GM18519 (cell line): Measurements from ENCODE around the gene ADK.
"Not testable (repeated sequence)": the region's sequence is repeated elsewhere in the genome, so short reads cannot be mapped to it uniquely, and the experiment has no call there.

Experiments used
- ATAC-seq: cut with Tn5 transposase; IDR thresholded peaks from one replicate; pipeline ENCODE4 v1.9.1; 2021; ENCODE audit warnings: mild to moderate bottlenecking, moderate library complexity; ENCODE audit not compliant: unreplicated experiment, low FRiP score

The ADK gene

GRCh38 chr10:74178042-74178791 lies 27.2 kb downstream of the ADK start:
- ATAC-seq = no peak

DNA sequence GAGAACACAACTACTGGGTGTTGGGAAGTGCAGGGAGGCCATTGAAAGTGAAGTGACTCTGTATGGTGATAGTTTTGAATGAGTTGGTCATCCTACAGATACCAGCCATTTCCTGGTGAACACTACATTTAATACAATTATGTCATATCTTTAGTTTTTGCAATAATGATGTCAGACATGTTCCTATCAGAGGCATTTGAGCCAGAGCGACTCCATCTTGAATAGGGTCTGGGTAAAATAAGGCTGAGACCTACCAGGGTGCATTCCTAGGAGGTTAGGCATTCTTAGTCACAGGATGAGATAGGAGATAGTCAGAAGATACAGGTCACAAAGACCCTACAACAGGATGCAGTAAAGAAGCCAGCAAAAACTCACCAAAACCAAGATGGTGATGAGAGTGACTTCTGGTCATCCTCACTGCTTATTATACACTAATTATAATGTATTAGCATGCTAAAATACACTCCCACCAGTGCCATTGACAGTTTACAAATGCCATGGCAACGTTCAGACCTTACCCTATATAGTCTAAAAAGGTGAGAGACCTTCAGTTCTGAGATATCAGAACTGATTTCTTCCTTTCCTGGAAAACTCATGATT lies 28.2 kb downstream of the ADK start:
- ATAC-seq = no peak

GRCh38 chr10:74186678-74187077 lies 35.7 kb downstream of the ADK start:
- ATAC-seq = no peak

DNA sequence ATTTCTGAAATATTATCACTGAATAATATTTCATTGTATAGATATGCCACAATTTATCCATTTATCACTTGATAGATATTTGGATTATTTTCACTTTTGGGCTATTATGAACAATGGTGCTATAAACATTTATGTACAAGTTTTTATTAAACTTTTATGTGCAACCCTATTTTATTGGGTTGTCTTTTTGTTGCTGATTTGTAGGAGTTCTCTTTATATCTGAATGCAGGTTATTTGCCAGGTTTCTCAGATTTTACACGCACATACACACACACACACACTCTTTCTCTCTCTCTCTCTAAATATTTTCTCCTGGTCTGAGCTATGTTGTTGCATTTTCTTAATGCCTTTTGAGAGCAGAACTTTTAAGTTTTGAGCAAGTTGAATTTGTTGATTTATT lies 36.2 kb downstream of the ADK start:
- no peak for ATAC-seq

GRCh38 chr10:74188617-74189016 lies 37.6 kb downstream of the ADK start:
- not testable (repeated sequence) for ATAC-seq

- peak; percentile 80 for ATAC-seq
Measured at GRCh38 chr10:74189999-74190421, 39.0 kb downstream of the ADK start.

GRCh38 chr10:74190494-74190893 lies 39.5 kb downstream of the ADK start:
- ATAC-seq = no peak

DNA sequence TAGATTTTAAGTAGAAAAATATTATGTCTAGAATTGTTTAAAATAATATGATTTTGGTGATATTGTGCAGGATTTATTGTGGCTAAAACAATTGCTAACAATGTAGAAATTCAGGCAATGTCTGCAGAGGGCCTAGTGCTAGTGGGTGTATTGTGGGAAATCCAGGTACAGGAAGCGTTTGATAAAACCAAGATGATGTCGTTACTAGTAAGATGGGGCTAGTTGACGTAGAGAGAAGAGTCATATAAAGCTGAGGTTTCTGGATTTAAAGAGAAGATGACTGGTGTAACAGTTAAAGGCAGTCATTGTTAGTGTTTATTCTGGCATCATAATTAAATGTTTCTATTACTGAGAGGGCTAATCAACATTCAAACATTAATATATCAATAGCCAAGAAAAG lies 43.5 kb downstream of the ADK start:
- no peak for ATAC-seq

- no peak for ATAC-seq
Measured at GRCh38 chr10:74194999-74195398, 44.0 kb downstream of the ADK start.

GRCh38 chr10:74199315-74199714 lies 48.3 kb downstream of the ADK start:
- no peak for ATAC-seq

GRCh38 chr10:74202356-74202755 lies 51.3 kb downstream of the ADK start:
- no peak for ATAC-seq

GRCh38 chr10:74206746-74207145 lies 55.7 kb downstream of the ADK start:
- ATAC-seq = no peak

DNA sequence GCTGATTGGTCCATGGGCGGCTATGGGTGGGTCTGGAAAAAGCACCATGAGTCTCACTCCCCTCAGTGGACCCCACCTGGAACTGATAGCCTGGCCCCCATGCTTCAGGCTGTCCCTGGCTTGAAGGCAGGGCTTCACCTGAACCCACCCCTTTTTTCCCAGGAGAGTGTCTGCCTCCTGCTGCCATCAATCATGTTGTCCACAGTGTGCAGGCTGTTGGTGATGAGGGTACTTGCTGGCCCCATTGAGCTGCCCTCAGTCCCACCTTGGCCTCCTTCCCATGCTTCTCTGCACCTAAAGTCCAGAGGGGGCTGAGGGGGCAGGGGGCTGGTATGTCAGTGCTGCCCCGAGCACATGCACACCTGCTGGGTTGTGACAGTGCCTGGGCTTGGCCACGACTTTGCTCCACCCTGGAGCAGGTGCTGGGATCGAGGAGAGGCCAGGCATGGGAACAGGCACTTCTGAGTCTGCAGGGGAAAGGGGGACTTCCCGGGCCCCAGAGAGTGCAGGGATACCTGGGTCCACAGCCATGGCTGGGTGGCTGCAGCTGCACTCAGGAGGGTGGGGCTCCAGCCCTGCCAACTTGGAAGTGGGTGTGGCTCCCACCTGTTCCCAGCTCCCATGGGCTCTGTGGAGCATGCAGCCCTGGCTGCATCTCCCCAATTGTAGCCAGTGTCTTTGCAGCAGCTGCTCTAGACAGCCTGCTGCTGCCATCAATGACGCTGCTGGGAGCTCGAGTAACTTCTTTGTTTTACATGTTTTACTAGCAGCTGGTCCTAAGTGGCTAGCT lies 56.9 kb downstream of the ADK start:
- no peak for ATAC-seq

GRCh38 chr10:74208997-74209396 lies 58.0 kb downstream of the ADK start:
- ATAC-seq = no peak

DNA sequence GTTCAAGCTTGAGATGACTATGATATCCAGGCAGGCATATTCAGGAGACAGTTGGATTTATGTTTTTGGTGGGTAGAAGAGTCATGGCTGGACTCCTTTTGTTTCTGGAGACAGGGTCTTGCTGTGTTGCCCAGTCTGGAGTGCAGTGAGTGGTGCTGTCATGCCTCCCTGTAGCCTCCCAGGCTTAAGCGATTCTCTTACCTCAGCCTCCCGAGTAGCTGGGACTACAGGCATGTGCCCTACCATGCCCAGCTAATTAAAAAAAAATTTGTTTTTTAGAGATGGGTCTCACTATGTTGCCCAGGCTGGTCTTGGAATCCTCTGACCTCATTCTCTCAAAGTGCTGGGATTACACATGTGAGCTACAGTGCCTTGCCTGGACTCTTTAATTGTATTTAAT lies 62.0 kb downstream of the ADK start:
- no peak for ATAC-seq

DNA sequence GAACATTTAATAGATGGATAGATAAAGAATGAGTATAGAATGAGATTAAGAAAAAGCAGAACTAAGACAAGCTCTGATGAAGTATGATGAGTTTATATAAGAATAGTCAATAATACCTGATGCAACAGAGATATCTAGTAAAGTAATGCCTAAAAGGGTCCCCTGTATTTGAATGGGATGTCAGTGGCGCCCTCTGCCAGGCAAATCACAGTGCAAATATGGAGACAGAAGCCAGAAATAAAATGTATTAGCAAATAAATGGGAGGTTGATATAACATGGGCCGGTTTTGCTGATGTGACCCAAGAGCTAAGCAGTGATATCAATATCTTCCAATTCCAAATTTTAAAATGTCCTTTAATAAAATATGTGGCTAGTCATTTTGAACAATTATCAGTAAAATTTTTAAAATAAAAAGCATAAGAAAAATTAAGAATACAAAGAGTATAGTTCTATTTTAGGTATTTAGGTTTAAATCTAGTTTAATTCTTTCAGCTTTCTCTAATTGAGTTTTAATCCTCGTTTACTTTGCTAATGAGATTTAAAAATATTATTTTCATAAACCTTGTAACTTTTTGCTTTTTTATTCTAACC lies 62.6 kb downstream of the ADK start:
- no peak for ATAC-seq

DNA sequence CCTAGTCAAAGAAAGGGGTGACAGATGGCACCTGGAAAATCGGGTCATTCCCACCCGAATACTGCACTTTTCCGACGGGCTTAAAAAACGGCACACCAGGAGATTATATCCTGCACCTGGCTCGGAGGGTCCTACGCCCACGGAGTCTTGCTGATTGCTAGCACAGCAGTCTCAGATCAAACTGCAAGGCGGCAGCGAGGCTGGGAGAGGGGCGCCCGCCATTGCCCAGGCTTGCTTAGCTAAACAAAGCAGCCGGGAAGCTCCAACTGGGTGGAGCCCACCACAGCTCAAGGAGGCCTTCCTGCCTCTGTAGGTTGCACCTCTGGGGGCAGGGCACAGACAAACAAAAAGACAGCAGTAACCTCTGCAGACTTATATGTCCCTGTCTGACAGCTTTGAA lies 66.1 kb downstream of the ADK start:
- not testable (repeated sequence) for ATAC-seq

DNA sequence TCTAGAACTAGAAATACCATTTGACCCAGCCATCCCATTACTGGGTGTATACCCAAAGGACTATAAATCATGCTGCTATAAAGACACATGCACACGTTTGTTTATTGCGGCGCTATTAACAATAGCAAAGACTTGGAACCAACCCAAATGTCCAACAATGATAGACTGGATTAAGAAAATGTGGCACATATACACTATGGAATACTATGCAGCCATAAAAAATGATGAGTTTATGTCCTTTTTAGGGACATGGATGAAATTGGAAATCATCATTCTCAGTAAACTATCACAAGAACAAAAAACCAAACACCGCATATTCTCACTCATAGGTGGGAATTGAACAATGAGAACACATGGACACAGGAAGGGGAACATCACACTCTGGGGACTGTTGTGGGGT lies 71.4 kb downstream of the ADK start:
- not testable (repeated sequence) for ATAC-seq

DNA sequence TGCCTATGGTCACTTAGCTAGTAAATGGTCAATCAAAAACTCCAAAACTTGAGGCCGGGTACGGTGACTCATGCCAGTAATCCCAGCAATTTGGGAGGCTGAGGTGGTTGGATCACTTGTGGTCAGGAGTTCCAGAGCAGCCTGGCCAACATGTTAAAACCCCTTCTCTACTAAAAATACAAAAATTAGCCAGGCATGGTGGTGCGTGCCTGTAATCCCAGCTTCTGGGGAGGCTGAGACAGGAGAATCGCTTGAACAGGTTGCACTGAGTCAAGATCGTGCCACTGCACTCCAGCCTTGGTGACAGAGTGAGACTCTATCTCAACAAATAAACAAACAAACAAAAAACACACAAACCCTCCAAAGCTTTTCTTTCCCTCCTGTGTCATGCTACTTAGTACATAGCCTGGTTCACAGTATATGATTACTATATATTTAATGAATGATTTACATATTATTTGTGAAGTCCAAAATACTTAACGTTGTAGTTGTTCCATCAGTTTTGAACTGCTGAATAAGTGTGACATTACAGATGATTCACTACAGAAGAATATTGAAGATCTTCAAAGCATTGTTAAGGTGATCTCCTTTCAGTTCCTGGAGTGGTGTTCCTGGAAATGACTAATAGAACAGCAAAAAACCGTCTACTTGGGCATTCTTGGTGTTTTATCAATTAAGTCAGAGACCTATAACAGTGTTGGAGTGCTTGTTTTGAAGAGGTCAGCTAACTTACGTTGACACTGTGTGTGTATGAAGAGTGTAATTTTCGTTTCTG lies 72.9 kb downstream of the ADK start:
- ATAC-seq = no peak

- ATAC-seq = no peak
Measured at GRCh38 chr10:74227697-74228424, 76.8 kb downstream of the ADK start.
